Peyer's patch (tissue), 4 donors: ENCODE data around the gene IMPDH1.

Experiments
- CTCF ChIP-seq, 6 experiments: fragments of 450-650 bp in 4 of 6; fragments of 200-600 bp in 2 of 6; sonication (generic) in 1 of 6; IDR thresholded peaks; one replicate each; pipeline ENCODE4 v1.5.1; 2017 to 2019; ENCODE audit warnings: antibody characterized with exemption in 6 of 6, mild to moderate bottlenecking in 3 of 6, moderate library complexity in 1 of 6
- POLR2A ChIP-seq, 2 donors: fragments of 450-650 bp; IDR thresholded peaks; one replicate each; pipeline ENCODE4 v1.5.1; 2017; ENCODE audit warnings: antibody characterized with exemption in 2 of 2, mild to moderate bottlenecking in 2 of 2, moderate library complexity in 2 of 2

- TF ChIP-seq CTCF (IDR thresholded peaks at IDR 0.05) (no peak), POLR2A (IDR thresholded peaks at IDR 0.05) (no peak)
These were observed 5.5 kb upstream of the IMPDH1 start for GRCh38 chr7:128415217-128415785.
